Testis (tissue), 3 donors: ENCODE measurements around the gene RAB3IP. TPM values are rescaled to one million over a fixed set of nuclear protein-coding genes. Genes with fewer than 3 reads are reported as not detected.

Experiments
- DNase-seq: peaks from one replicate; pipeline ENCODE4 v3.0.0-alpha.2; 2019
- H3K27ac ChIP-seq, 2 donors: fragments of 200-600 bp; sonication (generic); one replicate each; pipeline ENCODE4 v1.5.1; 2019
- H3K27me3 ChIP-seq: fragments of 200-600 bp; sonication (generic); one replicate; pipeline ENCODE4 v1.5.1; 2019
- H3K36me3 ChIP-seq: fragments of 200-600 bp; sonication (generic); one replicate; pipeline ENCODE4 v1.5.1; 2017; ENCODE audit warnings: low read depth; ENCODE audit errors: missing control alignments
- H3K4me1 ChIP-seq: fragments of 200-600 bp; sonication (generic); one replicate; pipeline ENCODE4 v1.5.1; 2019
- H3K4me3 ChIP-seq, 2 donors: fragments of 200-600 bp; sonication (generic); one replicate each; pipeline ENCODE4 v1.5.1; 2017 to 2019
- H3K9me3 ChIP-seq: fragments of 200-600 bp; sonication (generic); one replicate; pipeline ENCODE4 v1.5.1; 2017
- POLR2A ChIP-seq: fragments of 450-650 bp; IDR thresholded peaks from one replicate; pipeline ENCODE4 v1.6.1; 2017; ENCODE audit warnings: antibody characterized with exemption, mild to moderate bottlenecking, moderate library complexity
- WGBS, 2 donors: methylation state at CpG; one replicate each; pipeline ENCODE4 v1.1.5; 2018; 5-methylcytosine and 5-hydroxymethylcytosine counted together
- intact Hi-C: fragments of 100-400 bp; cut with DNase I; formaldehyde crosslinking; loops from one replicate; pipeline ENCODE4 v1.15.1; 2023; ENCODE audit warnings: low total_unique reads
- polyA plus RNA-seq: library from polyadenylated mRNA; stranded (reverse); fragments of 350-450 nt; fragmentation: Illumina TruSeq; extraction: RNeasy Lipid Tissue Mini Kit (QIAGEN cat#74804); gene quantifications from one replicate; pipeline ENCODE4 v1.2.3, GENCODE V29; 2014; ENCODE audit warnings: low read depth, low replicate concordance; ENCODE audit not compliant: insufficient read depth
- total RNA-seq, 2 donors: library from RNA; depleted of rRNA; stranded (reverse); fragments of >200 nt; gene quantifications; one replicate each; pipeline ENCODE4 v1.2.3, GENCODE V29; 2016
- TF ChIP-seq, protein P1 (sequence below), 3 experiments: fragments of 450-650 bp in 2 of 3; fragments of 200-600 bp in 1 of 3; sonication (generic) in 1 of 3; IDR thresholded peaks; one replicate each; pipeline ENCODE4 v1.5.1; 2016 to 2019; ENCODE audit warnings: antibody characterized with exemption in 3 of 3, mild to moderate bottlenecking in 2 of 3, moderate library complexity in 1 of 3

Gene RAB3IP
- total and polyA plus RNA-seq, 3 donors from 2014 or later, result 50.9 to 133 (median 105) TPM

DNA sequence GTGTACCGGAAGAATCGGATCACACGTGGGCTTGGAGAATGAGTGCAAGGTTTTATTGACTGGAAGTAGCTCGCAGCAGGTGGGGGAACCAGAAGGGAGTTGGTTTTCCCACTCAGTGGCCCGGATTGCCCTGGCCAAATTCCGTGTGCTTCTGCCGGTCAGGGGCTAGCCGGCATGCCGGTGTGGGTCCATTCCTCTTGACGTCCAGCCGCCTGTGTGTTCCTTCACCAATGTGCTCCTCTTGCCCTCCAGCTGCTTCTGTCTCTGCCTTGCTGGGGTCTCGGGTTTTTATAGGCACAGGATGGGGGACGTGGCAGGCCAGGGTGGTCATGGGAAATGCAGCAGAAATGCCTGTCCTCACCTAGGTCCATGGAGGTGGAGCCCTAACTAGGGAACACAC, 97.4 kb downstream of the RAB3IP start:
- Histone ChIP-seq H3K9me3 (no peaks in the 10 kb centered on the region), H3K4me3 (no peak overlapping the region), H3K27ac (no peak overlapping the region), H3K27me3 (no peaks in the 10 kb centered on the region), H3K4me1 (peaks cover 9% of the 10 kb centered on the region), H3K36me3 (no peaks in the 10 kb centered on the region)
- TF ChIP-seq, protein P1, sequence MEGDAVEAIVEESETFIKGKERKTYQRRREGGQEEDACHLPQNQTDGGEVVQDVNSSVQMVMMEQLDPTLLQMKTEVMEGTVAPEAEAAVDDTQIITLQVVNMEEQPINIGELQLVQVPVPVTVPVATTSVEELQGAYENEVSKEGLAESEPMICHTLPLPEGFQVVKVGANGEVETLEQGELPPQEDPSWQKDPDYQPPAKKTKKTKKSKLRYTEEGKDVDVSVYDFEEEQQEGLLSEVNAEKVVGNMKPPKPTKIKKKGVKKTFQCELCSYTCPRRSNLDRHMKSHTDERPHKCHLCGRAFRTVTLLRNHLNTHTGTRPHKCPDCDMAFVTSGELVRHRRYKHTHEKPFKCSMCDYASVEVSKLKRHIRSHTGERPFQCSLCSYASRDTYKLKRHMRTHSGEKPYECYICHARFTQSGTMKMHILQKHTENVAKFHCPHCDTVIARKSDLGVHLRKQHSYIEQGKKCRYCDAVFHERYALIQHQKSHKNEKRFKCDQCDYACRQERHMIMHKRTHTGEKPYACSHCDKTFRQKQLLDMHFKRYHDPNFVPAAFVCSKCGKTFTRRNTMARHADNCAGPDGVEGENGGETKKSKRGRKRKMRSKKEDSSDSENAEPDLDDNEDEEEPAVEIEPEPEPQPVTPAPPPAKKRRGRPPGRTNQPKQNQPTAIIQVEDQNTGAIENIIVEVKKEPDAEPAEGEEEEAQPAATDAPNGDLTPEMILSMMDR (IDR thresholded peaks at IDR 0.05), result no peak
- no peak for TF ChIP-seq POLR2A
- intact Hi-C loops, result no loop called here
- DNase-seq, result no peak
- 85 to 89% methylated on average over 11 to 13 of the region's 13 CpGs for WGBS, 2 donors

DNA sequence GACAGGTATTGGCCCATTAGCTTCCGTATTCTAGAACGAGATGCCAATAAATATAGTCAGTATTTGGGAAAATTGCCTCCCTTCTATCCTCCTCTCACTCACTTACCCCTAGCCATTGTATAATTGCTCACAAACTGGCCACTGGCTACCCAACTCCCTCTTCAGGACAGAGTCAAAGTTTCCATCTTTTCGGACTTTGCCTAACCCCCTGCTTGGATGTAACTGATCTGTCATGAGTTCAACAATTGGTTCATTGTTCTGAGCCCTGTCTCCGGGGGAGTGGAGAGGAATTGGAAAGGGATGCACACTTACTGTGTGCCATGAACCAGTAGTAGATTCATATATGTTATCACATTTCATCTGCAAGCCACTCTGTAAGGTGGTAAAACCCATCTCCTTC, 98.5 kb downstream of the RAB3IP start:
- Histone ChIP-seq H3K4me3 (no peak overlapping the region), H3K27ac (no peak overlapping the region), H3K36me3 (no peaks in the 10 kb centered on the region), H3K27me3 (no peaks in the 10 kb centered on the region), H3K4me1 (peaks cover 9% of the 10 kb centered on the region), H3K9me3 (no peaks in the 10 kb centered on the region)
- no peak for DNase-seq
- 73 to 80% methylated on average over 4 of the region's 4 CpGs for WGBS, 2 donors
- intact Hi-C loops, result no loop called here
- no peak for TF ChIP-seq POLR2A
- TF ChIP-seq, protein P1 (IDR thresholded peaks at IDR 0.05), result no peak

DNA sequence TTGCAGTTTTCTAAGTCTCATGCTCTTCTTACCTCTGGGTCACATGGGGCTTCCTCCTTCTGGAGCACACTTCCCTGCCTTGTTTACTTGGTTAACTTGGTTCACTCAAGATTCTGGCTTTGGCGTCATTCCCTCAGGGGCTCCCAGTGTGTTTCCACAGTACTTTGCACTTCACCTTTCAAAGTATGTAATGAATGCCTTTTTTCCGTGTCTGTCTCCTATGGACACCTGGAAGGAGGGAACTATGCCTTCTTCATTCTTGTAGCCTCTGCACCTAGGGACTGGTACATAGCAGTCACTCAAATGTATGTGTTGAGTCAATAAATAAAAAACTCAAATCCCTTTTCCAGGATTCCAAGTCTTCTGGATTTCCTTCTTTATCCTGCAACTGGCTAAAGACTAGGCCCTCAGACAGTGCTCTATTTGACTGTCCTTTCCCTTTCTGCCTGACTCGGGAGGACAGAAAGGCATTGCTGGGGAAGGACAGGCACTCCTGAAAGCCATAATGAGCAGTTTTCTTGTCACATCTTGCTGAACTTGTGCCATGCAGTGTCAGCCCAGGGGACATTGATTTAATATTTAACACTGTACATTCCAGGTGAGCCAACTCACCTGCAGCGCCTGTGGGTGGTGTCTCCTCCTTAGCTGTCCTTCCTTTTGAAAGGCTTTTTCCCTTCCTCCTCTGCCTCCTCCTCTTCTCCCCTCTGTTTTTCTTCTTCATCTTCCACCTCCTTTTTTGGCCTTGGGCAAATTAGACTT, 99.2 kb downstream of the RAB3IP start:
- intact Hi-C loops, result no loop called here
- Histone ChIP-seq H3K27me3 (no peaks in the 10 kb centered on the region), H3K9me3 (no peaks in the 10 kb centered on the region), H3K4me1 (peaks cover 9% of the 10 kb centered on the region), H3K27ac (no peak overlapping the region), H3K36me3 (no peaks in the 10 kb centered on the region), H3K4me3 (no peak overlapping the region)
- no peak for TF ChIP-seq POLR2A
- TF ChIP-seq, protein P1 (IDR thresholded peaks at IDR 0.05), result no peak
- 83 to 89% methylated on average over 4 of the region's 4 CpGs for WGBS, 2 donors
- DNase-seq, result no peak

DNA sequence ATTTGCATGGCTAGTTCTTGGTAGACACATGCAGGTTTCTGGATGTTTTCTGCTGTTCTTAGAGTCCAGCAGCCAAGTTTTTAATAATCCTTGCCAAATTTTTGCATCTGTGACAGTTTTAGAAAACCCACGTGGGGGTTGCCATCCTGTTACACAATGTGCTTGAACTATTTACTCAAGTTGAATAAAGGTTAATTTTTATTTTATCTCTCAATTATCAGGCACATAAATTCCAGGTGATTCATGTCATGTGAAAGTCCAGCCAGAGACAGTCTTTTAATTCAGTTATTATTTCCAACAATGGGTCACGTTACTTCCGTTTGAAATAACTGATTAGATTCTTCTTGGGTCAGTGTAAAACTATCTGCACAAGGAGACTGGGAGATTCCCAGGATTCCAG, 102.1 kb downstream of the RAB3IP start:
- 20 to 43% methylated on average over 3 of the region's 3 CpGs for WGBS, 2 donors

More for the DNA sequence above, 102.1 kb downstream of the RAB3IP start:
- H3K36me3 ChIP-seq, result no peaks in the 10 kb centered on the region
- no peaks in the 10 kb centered on the region for H3K9me3 ChIP-seq
- DNase-seq, result no peak
- H3K4me1 ChIP-seq, result peaks cover under 1% of the 10 kb centered on the region
- no peaks in the 10 kb centered on the region for H3K27me3 ChIP-seq
- intact Hi-C loops, result no loop called here
- no peak overlapping the region for H3K4me3 ChIP-seq
- H3K27ac ChIP-seq, result no peak overlapping the region
- TF ChIP-seq POLR2A, result no peak
- TF ChIP-seq, protein P1 (IDR thresholded peaks at IDR 0.05), result no peak
